HG03066 (cell line): ENCODE measurements around the gene VOPP1.
"Not testable (repeated sequence)": the region's sequence is repeated elsewhere in the genome, so short reads cannot be mapped to it uniquely, and the experiment has no call there.

Source experiments
- ATAC-seq: cut with Tn5 transposase; IDR thresholded peaks from one replicate; pipeline ENCODE4 v1.9.1; 2021; ENCODE audit warnings: low read depth; ENCODE audit not compliant: unreplicated experiment

Gene VOPP1

GRCh38 chr7:55515569-55516279, 56.6 kb downstream of the VOPP1 start:
- ATAC-seq: peak; percentile 51

GRCh38 chr7:55514546-55515265, 57.6 kb downstream of the VOPP1 start:
- ATAC-seq: no peak

GRCh38 chr7:55513868-55514267, 58.4 kb downstream of the VOPP1 start:
- ATAC-seq: no peak

GRCh38 chr7:55512635-55513191, 59.6 kb downstream of the VOPP1 start:
- ATAC-seq: no peak

GRCh38 chr7:55510621-55511020, 61.7 kb downstream of the VOPP1 start:
- ATAC-seq: no peak

- ATAC-seq: not testable (repeated sequence)
These were observed 62.1 kb downstream of the VOPP1 start for GRCh38 chr7:55510206-55510605.

GRCh38 chr7:55509322-55509721, 63.0 kb downstream of the VOPP1 start:
- ATAC-seq: no peak

- peak; percentile 77 for ATAC-seq
These were observed 63.9 kb downstream of the VOPP1 start for GRCh38 chr7:55508221-55509011.

- no peak for ATAC-seq
These were observed 64.6 kb downstream of the VOPP1 start for GRCh38 chr7:55507743-55508142.

GRCh38 chr7:55504967-55505658, 67.2 kb downstream of the VOPP1 start:
- no peak for ATAC-seq

- ATAC-seq: no peak
These were observed 68.0 kb downstream of the VOPP1 start for GRCh38 chr7:55504093-55504859.

- no peak for ATAC-seq
These were observed 69.4 kb downstream of the VOPP1 start for GRCh38 chr7:55502858-55503440.

GRCh38 chr7:55502124-55502857, 70.0 kb downstream of the VOPP1 start:
- ATAC-seq: no peak

- no peak for ATAC-seq
These were observed 70.7 kb downstream of the VOPP1 start for GRCh38 chr7:55501611-55502010.

- ATAC-seq: no peak
These were observed 72.1 kb downstream of the VOPP1 start for GRCh38 chr7:55500117-55500756.

- ATAC-seq: no peak
These were observed 72.7 kb downstream of the VOPP1 start for GRCh38 chr7:55499591-55499990.

- no peak for ATAC-seq
These were observed 73.5 kb downstream of the VOPP1 start for GRCh38 chr7:55498770-55499169.

- ATAC-seq: no peak
These were observed 74.2 kb downstream of the VOPP1 start for GRCh38 chr7:55498142-55498541.
